Measurements from ENCODE around the gene ILK. TPM values are rescaled to one million over a fixed set of nuclear protein-coding genes. Genes with fewer than 3 reads are reported as not detected.
A peak's percentile ranks its signal among the peaks of the same experiment; 100 is the strongest.

ILK gene
- 449 and 654 TPM in 2 replicates for polyA plus RNA-seq (2011; rRNA removed)
- polyA minus RNA-seq (2011; rRNA and poly(A)+ RNA removed): 282 and 375 TPM in 2 replicates

GRCh38 chr11:6603287-6604080, at the start of gene ILK, which contains the start of gene RRP8:
Gene ILK, plus strand, starts transcription at chr11:6603774. Its CDS starts 498 bp downstream, at chr11:6604272.
Gene RRP8, minus strand, starts transcription at chr11:6603616. Its CDS starts 114 bp downstream, at chr11:6603502.
- peaks cover 25% of the 10 kb centered on the region for H3K36me3 ChIP-seq (ENCODE audit: control insufficient read depth, insufficient read depth, low read length)
- DNase-seq (ENCODE audit: low read depth): peak; percentile 45
- TF ChIP-seq CTCF (IDR thresholded peaks at IDR 0.05; ENCODE audit: insufficient read depth, low read depth, low read length): peak; percentile 37
- ChIA-PET POLR2A (no interaction called here), CTCF (interaction anchor here (0.6 to 3.9 kb wide), 9 partner anchors 9 to 403 kb away, joined by 3 to 17 read pairs (median 5); partner anchors contain the start of genes MRPL17 and TPP1)
- H3K4me3 ChIP-seq (ENCODE audit: low read depth, low read length): peak within 1 kb of the TSS; percentile 84
- H3K27me3 ChIP-seq (ENCODE audit: control insufficient read depth, insufficient read depth, low read length): no peaks in the 10 kb centered on the region

- no peak for DNase-seq (ENCODE audit: low read depth)
- ChIA-PET POLR2A (no interaction called here), CTCF (interaction anchor here (0.9 kb wide), 1 partner anchor 18 kb away, joined by 3 read pairs; no protein-coding TSS in a partner anchor)
- TF ChIP-seq CTCF (IDR thresholded peaks at IDR 0.05; ENCODE audit: insufficient read depth, low read depth, low read length): no peak
- no peaks in the 10 kb centered on the region for H3K36me3 ChIP-seq (ENCODE audit: control insufficient read depth, insufficient read depth, low read length)
- no peaks in the 10 kb centered on the region for H3K27me3 ChIP-seq (ENCODE audit: control insufficient read depth, insufficient read depth, low read length)
- no peak overlapping the region for H3K4me3 ChIP-seq (ENCODE audit: low read depth, low read length)
Measured at GRCh38 chr11:6554828-6555706, 48.5 kb upstream of the ILK start.

DNA sequence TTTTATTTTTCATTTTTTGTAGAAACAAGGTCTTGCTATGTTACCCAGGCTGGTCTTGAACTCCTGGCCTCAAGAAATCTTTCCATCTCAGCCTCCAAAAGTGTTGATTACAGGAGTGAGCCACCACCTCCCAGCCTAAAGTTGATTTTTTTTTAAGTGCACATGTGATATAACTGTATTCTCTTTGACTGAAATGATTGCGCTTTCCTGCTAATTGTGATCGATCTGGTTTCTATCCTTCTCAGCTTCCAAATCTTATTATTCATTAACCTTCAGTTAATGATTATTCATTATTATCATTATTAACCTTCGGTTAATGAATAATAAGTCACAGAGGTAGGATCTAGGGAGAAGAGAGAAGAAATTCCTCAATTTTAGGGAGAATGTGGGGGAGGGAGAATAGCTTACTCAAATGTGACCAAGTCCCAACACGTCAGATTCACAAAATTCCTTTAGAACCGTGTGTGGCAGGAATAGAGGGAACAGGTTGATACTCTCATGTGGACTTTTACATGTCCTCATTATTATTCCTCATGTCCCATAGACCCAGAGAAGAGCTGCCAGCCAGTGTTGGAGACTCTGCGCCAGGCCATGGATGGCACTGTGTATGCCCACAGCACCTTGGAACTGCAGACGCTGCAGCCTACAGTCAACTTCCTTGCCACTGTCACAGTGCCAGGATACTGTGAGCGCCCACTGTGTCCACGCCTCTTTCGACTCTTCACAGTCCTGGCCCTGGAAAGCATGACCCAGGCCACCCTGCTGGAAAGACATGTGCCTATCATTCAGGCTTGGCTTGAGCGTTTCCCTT, 47.2 kb upstream of the ILK start:
- CTCF ChIA-PET: no interaction called here
- POLR2A ChIA-PET: no interaction called here
- DNase-seq (ENCODE audit: low read depth): no peak

GRCh38 chr11:6557063-6557462, 46.5 kb upstream of the ILK start:
- no peak for DNase-seq (ENCODE audit: low read depth)
- no peak for TF ChIP-seq CTCF (IDR thresholded peaks at IDR 0.05; ENCODE audit: insufficient read depth, low read depth, low read length)
- H3K36me3 ChIP-seq (ENCODE audit: control insufficient read depth, insufficient read depth, low read length): no peaks in the 10 kb centered on the region
- no peaks in the 10 kb centered on the region for H3K27me3 ChIP-seq (ENCODE audit: control insufficient read depth, insufficient read depth, low read length)
- no peak overlapping the region for H3K4me3 ChIP-seq (ENCODE audit: low read depth, low read length)
- ChIA-PET CTCF (no interaction called here), POLR2A (no interaction called here)

More for the DNA sequence above, 47.2 kb upstream of the ILK start:
- no peaks in the 10 kb centered on the region for H3K36me3 ChIP-seq (ENCODE audit: control insufficient read depth, insufficient read depth, low read length)
- no peak for TF ChIP-seq CTCF (IDR thresholded peaks at IDR 0.05; ENCODE audit: insufficient read depth, low read depth, low read length)
- H3K4me3 ChIP-seq (ENCODE audit: low read depth, low read length): no peak overlapping the region
- H3K27me3 ChIP-seq (ENCODE audit: control insufficient read depth, insufficient read depth, low read length): no peaks in the 10 kb centered on the region
